B cell (primary cell): ENCODE results near the gene TOGARAM2. TPM values are rescaled to one million over a fixed set of nuclear protein-coding genes. Genes with fewer than 3 reads are reported as not detected.

Experiments
- ATAC-seq: fragments of 200-7000 bp; cut with Tn5 transposase; one replicate; pipeline ENCODE4 v1.10.0; 2021; ENCODE audit warnings: low read depth, mild to moderate bottlenecking, moderate number of reproducible peaks, moderate library complexity
- CTCF ChIA-PET: fragments of 350-600 bp; sonication (Branson Sonifier 250); formaldehyde crosslinking; loops from one replicate; lab custom pipeline; 2021; ENCODE audit warnings: antibody characterized with exemption, inconsistent platforms; lab: Charles Lee
- POLR2A ChIA-PET: fragments of 350-600 bp; sonication (Branson Sonifier 250); formaldehyde crosslinking; loops from one replicate; lab custom pipeline; 2021; ENCODE audit warnings: antibody characterized with exemption; lab: Charles Lee
- DNase-seq: peaks from one replicate; pipeline ENCODE4 v3.0.0; 2013
- H2AFZ ChIP-seq: 2 replicates; pipeline ENCODE4 v1.6.1; 2012; ENCODE audit warnings: mild to moderate bottlenecking, low read depth, low read length; ENCODE audit not compliant: insufficient read depth, poor library complexity, severe bottlenecking
- H3K27ac ChIP-seq, 2 donors: 1 replicate in 1 of 2; 2 replicates in 1 of 2; pipeline ENCODE4 v1.5.1; 2012 to 2013; ENCODE audit warnings: low read length in 2 of 2, mild to moderate bottlenecking in 2 of 2, moderate library complexity in 1 of 2
- H3K27me3 ChIP-seq, 4 experiments: fragments of 200-600 bp in 1 of 4; sonication (generic) in 1 of 4; replicated peaks in 1 of 4; 1 replicate in 2 of 4; 2 replicates in 2 of 4; pipeline versions ENCODE4 v1.6.1 to v1.7.0; 2013 to 2016; ENCODE audit warnings: low read length in 3 of 4, mild to moderate bottlenecking in 2 of 4, mixed read lengths in 1 of 4, moderate library complexity in 1 of 4; ENCODE audit not compliant: insufficient read depth in 4 of 4, control insufficient read depth in 3 of 4; ENCODE audit errors: control extremely low read depth in 1 of 4
- H3K36me3 ChIP-seq, 2 experiments: replicated peaks in 1 of 2; 1 replicate in 1 of 2; 2 replicates in 1 of 2; pipeline versions ENCODE4 v1.6.1 to v1.7.1; 2013; ENCODE audit warnings: low read length in 1 of 2; ENCODE audit not compliant: insufficient read depth in 2 of 2, control insufficient read depth in 1 of 2; ENCODE audit errors: control extremely low read depth in 1 of 2, extremely low read depth in 1 of 2
- H3K4me1 ChIP-seq, 2 donors: fragments of 200-600 bp in 1 of 2; sonication (generic) in 1 of 2; 1 replicate in 1 of 2; 2 replicates in 1 of 2; pipeline versions ENCODE4 v1.5.1 to v1.6.1; 2013 to 2017; ENCODE audit warnings: low read length in 2 of 2; ENCODE audit not compliant: control insufficient read depth in 2 of 2, insufficient read depth in 2 of 2
- H3K4me2 ChIP-seq: replicated peaks from 2 replicates; pipeline ENCODE3; 2012; ENCODE audit warnings: mild to moderate bottlenecking, low read depth, low read length; ENCODE audit not compliant: poor library complexity, severe bottlenecking
- H3K4me3 ChIP-seq, 5 experiments: fragments of 200-600 bp in 1 of 5; sonication (generic) in 1 of 5; 1 replicate in 3 of 5; 2 replicates in 2 of 5; pipeline versions ENCODE4 v1.5.1 to v1.7.0; 2011 to 2016; ENCODE audit warnings: low read length in 4 of 5, mild to moderate bottlenecking in 4 of 5, low read depth in 2 of 5, control low read depth in 1 of 5, moderate library complexity in 1 of 5; ENCODE audit not compliant: insufficient read depth in 1 of 5; ENCODE audit errors: control extremely low read depth in 1 of 5, extremely low read depth in 1 of 5
- H3K79me2 ChIP-seq: fragments of 200-600 bp; sonication (generic); one replicate; pipeline ENCODE4 v1.6.0; 2016; ENCODE audit warnings: low read length; ENCODE audit not compliant: control insufficient read depth, insufficient read depth
- H3K9ac ChIP-seq: fragments of 200-600 bp; sonication (generic); 2 replicates; pipeline ENCODE4 v1.6.1; 2017; ENCODE audit warnings: mild to moderate bottlenecking, low read length, moderate library complexity
- H3K9me3 ChIP-seq, 3 donors: one replicate each; pipeline versions ENCODE4 v1.6.1 to v1.7.1; 2013; ENCODE audit warnings: low read length in 2 of 3; ENCODE audit not compliant: control insufficient read depth in 2 of 3, insufficient read depth in 1 of 3; ENCODE audit errors: control extremely low read depth in 1 of 3
- H4K20me1 ChIP-seq: 2 replicates; pipeline ENCODE4 v1.6.0; 2012; ENCODE audit warnings: mild to moderate bottlenecking, low read length; ENCODE audit not compliant: insufficient read depth, control insufficient read depth, poor library complexity, severe bottlenecking
- H3K27ac Mint-ChIP-seq: one replicate; pipeline ENCODE4 v1.8.0; 2021; ENCODE audit warnings: mixed read lengths
- H3K27me3 Mint-ChIP-seq: one replicate; pipeline ENCODE4 v1.8.0; 2021; ENCODE audit warnings: mixed read lengths
- H3K4me1 Mint-ChIP-seq: one replicate; pipeline ENCODE4 v1.8.0; 2021; ENCODE audit warnings: mixed read lengths
- H3K4me3 Mint-ChIP-seq: one replicate; pipeline ENCODE4 v1.8.0; 2021; ENCODE audit warnings: mixed read lengths
- H3K9me3 Mint-ChIP-seq: one replicate; pipeline ENCODE4 v1.8.0; 2022; ENCODE audit warnings: mixed read lengths; ENCODE audit not compliant: insufficient read depth
- EZH2 ChIP-seq: IDR thresholded peaks from 2 replicates; pipeline ENCODE4 v1.6.1; 2012; ENCODE audit warnings: borderline replicate concordance, low read depth, mild to moderate bottlenecking, moderate library complexity, low read length; ENCODE audit not compliant: insufficient read depth, poor library complexity, severe bottlenecking
- WGBS: methylation state at CpG from one replicate; pipeline ENCODE4 v1.1.5; 2013; ENCODE audit warnings: missing lambda C conversion rate; ENCODE audit not compliant: insufficient coverage; 5-methylcytosine and 5-hydroxymethylcytosine counted together
- intact Hi-C: fragments of 100-400 bp; cut with micrococcal nuclease; formaldehyde crosslinking; loops from one replicate; pipeline ENCODE4 v1.10.0; 2022
- polyA plus RNA-seq: library from polyadenylated mRNA; depleted of rRNA; stranded (reverse); fragments of >200 nt; gene quantifications from 2 replicates; pipeline ENCODE4 v1.2.3, GENCODE V29; 2012
- total RNA-seq, 2 donors: library from RNA; stranded (reverse); fragments of 120-200 nt in 1 of 2; gene quantifications; 1 replicate in 1 of 2; 2 replicates in 1 of 2; pipeline versions ENCODE4 v1.2.3 to v1.2.4, GENCODE V29; 2013 to 2022
- TF ChIP-seq, protein P1 (sequence below): fragments of 200-600 bp; IDR thresholded peaks from one replicate; pipeline ENCODE4 v1.8.0; 2022; ENCODE audit warnings: antibody characterized with exemption, mild to moderate bottlenecking

TOGARAM2 gene
- total and polyA plus RNA-seq, 2 donors (not counting 1 experiment from before 2014, with no cell fraction given) = 0.25 to 0.61 TPM

DNA sequence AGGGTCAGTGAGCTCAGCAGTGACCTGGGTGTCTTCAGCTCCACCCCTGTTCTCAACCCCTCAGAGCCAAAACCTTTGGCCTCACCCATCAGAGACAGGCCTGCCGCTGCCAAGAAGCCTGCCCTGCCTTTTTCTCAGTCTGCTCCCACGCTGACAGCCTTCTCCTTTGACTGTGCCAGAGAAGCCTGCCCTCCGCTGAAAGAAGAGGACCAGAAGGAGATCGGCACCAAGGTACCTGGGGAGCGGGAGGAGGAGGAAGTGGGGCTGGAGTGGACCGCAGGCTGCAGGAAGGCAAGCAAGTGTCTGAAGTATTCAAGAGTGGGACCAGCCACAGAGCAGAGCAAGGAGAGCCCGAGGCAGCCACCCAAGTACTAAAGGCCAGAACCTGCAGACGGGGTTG, 33.2 kb downstream of the TOGARAM2 start:
- peaks cover 58% of the 10 kb centered on the region for H3K4me1 Mint-ChIP-seq
- Histone ChIP-seq H3K27ac (peak overlapping the region in 1 of 2 donors; percentile 64), H3K9ac (peak overlapping the region; percentile 32), H3K4me1 (peaks cover 31 to 59% of the 10 kb centered on the region in 2 donors), H3K9me3 (peaks cover 0 to 6% (median 0%) of the 10 kb centered on the region in 3 donors), H3K4me2 (peak overlapping the region; percentile 70), H3K79me2 (no peaks in the 10 kb centered on the region), H3K4me3 (peak overlapping the region in 1 of 5 experiments; percentile 36), H2AFZ (peak overlapping the region; percentile 82), H3K36me3 (no peaks in the 10 kb centered on the region), H4K20me1 (no peaks in the 10 kb centered on the region), H3K27me3 (peaks cover 0 to 28% (median 0%) of the 10 kb centered on the region in 4 experiments)
- no peak for TF ChIP-seq EZH2
- TF ChIP-seq, protein P1, sequence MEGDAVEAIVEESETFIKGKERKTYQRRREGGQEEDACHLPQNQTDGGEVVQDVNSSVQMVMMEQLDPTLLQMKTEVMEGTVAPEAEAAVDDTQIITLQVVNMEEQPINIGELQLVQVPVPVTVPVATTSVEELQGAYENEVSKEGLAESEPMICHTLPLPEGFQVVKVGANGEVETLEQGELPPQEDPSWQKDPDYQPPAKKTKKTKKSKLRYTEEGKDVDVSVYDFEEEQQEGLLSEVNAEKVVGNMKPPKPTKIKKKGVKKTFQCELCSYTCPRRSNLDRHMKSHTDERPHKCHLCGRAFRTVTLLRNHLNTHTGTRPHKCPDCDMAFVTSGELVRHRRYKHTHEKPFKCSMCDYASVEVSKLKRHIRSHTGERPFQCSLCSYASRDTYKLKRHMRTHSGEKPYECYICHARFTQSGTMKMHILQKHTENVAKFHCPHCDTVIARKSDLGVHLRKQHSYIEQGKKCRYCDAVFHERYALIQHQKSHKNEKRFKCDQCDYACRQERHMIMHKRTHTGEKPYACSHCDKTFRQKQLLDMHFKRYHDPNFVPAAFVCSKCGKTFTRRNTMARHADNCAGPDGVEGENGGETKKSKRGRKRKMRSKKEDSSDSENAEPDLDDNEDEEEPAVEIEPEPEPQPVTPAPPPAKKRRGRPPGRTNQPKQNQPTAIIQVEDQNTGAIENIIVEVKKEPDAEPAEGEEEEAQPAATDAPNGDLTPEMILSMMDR = no peak
- DNase-seq (no peak), ATAC-seq (no peak)
- no peaks in the 10 kb centered on the region for H3K9me3 Mint-ChIP-seq
- H3K4me3 Mint-ChIP-seq = peak overlapping the region; percentile 38
- ChIA-PET POLR2A (no interaction called here), CTCF (no interaction called here)
- intact Hi-C loops = loop anchor here (5.0 kb wide), 1 partner anchor 103 kb away; the partner anchor contains the start of gene CLIP4
- H3K27ac Mint-ChIP-seq = peak overlapping the region; percentile 80
- peaks cover 8% of the 10 kb centered on the region for H3K27me3 Mint-ChIP-seq
- WGBS = 55% methylated on average over 8 of the region's 8 CpGs

DNA sequence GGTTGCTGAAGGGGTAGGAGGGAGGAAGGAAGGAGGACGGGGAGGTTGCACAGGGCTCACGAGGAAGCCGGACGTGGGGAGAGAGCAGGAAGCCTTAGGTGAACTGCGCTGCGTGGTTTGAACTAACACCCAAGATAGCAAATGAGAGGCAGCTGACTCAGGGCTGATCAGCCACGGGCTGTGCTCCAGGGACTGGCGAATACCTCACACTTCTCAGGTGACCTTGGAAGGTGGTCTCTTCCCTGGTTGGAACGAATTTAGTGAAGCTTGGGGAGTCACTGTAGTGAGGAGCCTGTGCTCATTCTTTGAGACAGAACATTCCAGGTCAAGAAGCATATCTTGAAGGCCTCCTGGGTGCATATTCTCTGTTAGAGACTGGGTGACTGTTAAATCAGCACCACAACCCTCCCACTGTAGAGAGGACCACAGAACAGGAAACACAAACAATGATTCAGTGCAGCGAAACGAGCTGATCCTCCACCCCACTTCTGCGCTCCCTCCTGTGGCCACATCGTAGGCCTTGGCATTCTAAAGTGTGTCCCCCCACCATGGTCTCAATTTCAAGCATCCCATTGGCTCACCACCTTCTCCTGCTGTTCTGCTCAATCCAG, 33.8 kb downstream of the TOGARAM2 start:
- peak overlapping the region; percentile 80 for H3K27ac Mint-ChIP-seq
- peak overlapping the region; percentile 38 for H3K4me3 Mint-ChIP-seq
- peaks cover 0 to 22% (median 0%) of the 10 kb centered on the region in 4 experiments for H3K27me3 ChIP-seq
- H3K9ac ChIP-seq = peak overlapping the region; percentile 32
- ATAC-seq (peak; percentile 56), DNase-seq (peak; percentile 62)
- peaks cover 31 to 53% of the 10 kb centered on the region in 2 donors for H3K4me1 ChIP-seq
- peak overlapping the region; percentile 70 for H3K4me2 ChIP-seq
- H3K27ac ChIP-seq = peak overlapping the region in 1 of 2 donors; percentile 64
- peak overlapping the region in 4 of 5 experiments; percentile 2 to 36 (median 10) for H3K4me3 ChIP-seq
- H3K9me3 Mint-ChIP-seq = no peaks in the 10 kb centered on the region
- H3K36me3 ChIP-seq = no peaks in the 10 kb centered on the region
- H3K79me2 ChIP-seq = no peaks in the 10 kb centered on the region
- no peaks in the 10 kb centered on the region for H4K20me1 ChIP-seq
- H3K4me1 Mint-ChIP-seq = peaks cover 58% of the 10 kb centered on the region
- intact Hi-C loops = loop anchor here (1.0 to 5.0 kb wide), 2 partner anchors 57 to 102 kb away; partner anchors contain the start of gene CLIP4
- TF ChIP-seq EZH2 = no peak
- TF ChIP-seq, protein P1 = no peak
- H3K27me3 Mint-ChIP-seq = peaks cover 8% of the 10 kb centered on the region
- WGBS = 5% methylated on average over 11 of the region's 13 CpGs
- H3K9me3 ChIP-seq = peaks cover 0 to 6% (median 0%) of the 10 kb centered on the region in 3 donors
- POLR2A ChIA-PET = no interaction called here
- peak overlapping the region; percentile 82 for H2AFZ ChIP-seq
- CTCF ChIA-PET = interaction anchor here (0.6 to 1.3 kb wide), 3 partner anchors 12 to 67 kb away, joined by 3 to 4 read pairs (median 4); no protein-coding TSS in a partner anchor
